HepG2 (cell line): ENCODE results near the gene LSM3. TPM values are rescaled to one million over a fixed set of nuclear protein-coding genes. Genes with fewer than 3 reads are reported as not detected.

ENCODE experiments used
- ATAC-seq: fragments of 200-7000 bp; cut with Tn5 transposase; 3 replicates; pipeline ENCODE4 v1.9.1; 2020; ENCODE audit warnings: mild to moderate bottlenecking, moderate library complexity
- BruUV-seq: library from RNA; stranded (reverse); fragments of 400-500 nt; replicated peaks from 2 replicates; lab custom pipeline; 2021; lab: Mats Ljungman, UMichigan
- CTCF ChIA-PET: fragments of 300-600 bp; formaldehyde crosslinking; extraction: SDS; loops from one replicate; lab custom pipeline; 2021; ENCODE audit warnings: low total read pairs, inconsistent platforms, low intra/inter-chr PET ratio; lab: Yijun Ruan, JAX
- POLR2A ChIA-PET: fragments of 350-600 bp; sonication (Branson Sonifier 250); formaldehyde crosslinking; loops from one replicate; lab custom pipeline; 2020; ENCODE audit warnings: antibody characterized with exemption, inconsistent platforms; lab: Yijun Ruan, JAX
- DNase-seq: peaks from one replicate; pipeline ENCODE4 v3.0.0-alpha.2; 2015; ENCODE audit warnings: low spot score
- FAIRE-seq: peaks from 3 replicates; lab custom pipeline; 2011; peaks lifted over from hg19 to GRCh38; lab: Jason Lieb, UNC
- H2AFZ ChIP-seq: one replicate; pipeline ENCODE4 v1.6.1; 2011; ENCODE audit warnings: low read length, inconsistent platforms
- H3K27ac ChIP-seq: fragments of 300-600 bp; 3 replicates; pipeline ENCODE4 v1.8.0; 2011; ENCODE audit warnings: mixed run types, mild to moderate bottlenecking, mixed read lengths, low read length, inconsistent platforms; ENCODE audit not compliant: insufficient read depth; ENCODE audit errors: extremely low read length
- H3K27me3 ChIP-seq, 2 experiments: fragments of 200-600 bp in 1 of 2; 2 replicates in 1 of 2; 3 replicates in 1 of 2; pipeline versions ENCODE4 v1.6.0 to v1.8.0; 2011; ENCODE audit warnings: low read length in 2 of 2, mild to moderate bottlenecking in 2 of 2, moderate library complexity in 2 of 2, inconsistent platforms in 1 of 2; ENCODE audit not compliant: insufficient read depth in 2 of 2, control insufficient read depth in 1 of 2
- H3K36me3 ChIP-seq, 2 experiments: fragments of 200-600 bp in 1 of 2; replicated peaks in 1 of 2; 2 replicates in 1 of 2; 3 replicates in 1 of 2; pipeline versions ENCODE4 v1.5.1 to v1.8.0; 2011; ENCODE audit warnings: low read length in 2 of 2, inconsistent platforms in 1 of 2; ENCODE audit not compliant: insufficient read depth in 2 of 2, control insufficient read depth in 1 of 2
- H3K4me1 ChIP-seq: 2 replicates; pipeline ENCODE4 v1.5.1; 2012; ENCODE audit warnings: low read length, inconsistent platforms; ENCODE audit not compliant: insufficient read depth
- H3K4me2 ChIP-seq: 2 replicates; pipeline ENCODE4 v1.6.0; 2011; ENCODE audit warnings: low read depth, low read length, inconsistent platforms
- H3K4me3 ChIP-seq, 3 experiments: fragments of 200-600 bp in 1 of 3; sonication (generic), shearing (Covaris generic) in 1 of 3; replicated peaks in 1 of 3; 2 replicates each; pipeline ENCODE4 v1.5.1; 2011 to 2016; ENCODE audit warnings: low read length in 3 of 3, inconsistent platforms in 2 of 3, low read depth in 2 of 3, mild to moderate bottlenecking in 2 of 3, control low read depth in 1 of 3, mixed read lengths in 1 of 3; ENCODE audit not compliant: insufficient read depth in 1 of 3
- H3K79me2 ChIP-seq: one replicate; pipeline ENCODE4 v1.6.1; 2011; ENCODE audit warnings: low read length, inconsistent platforms; ENCODE audit not compliant: insufficient read depth
- H3K9ac ChIP-seq: 2 replicates; pipeline ENCODE4 v1.6.0; 2011; ENCODE audit warnings: mild to moderate bottlenecking, low read depth, low read length, inconsistent platforms; ENCODE audit not compliant: insufficient read depth
- H3K9me3 ChIP-seq: 2 replicates; pipeline ENCODE4 v1.5.1; 2012; ENCODE audit warnings: mild to moderate bottlenecking, low read length
- H4K20me1 ChIP-seq: 2 replicates; pipeline ENCODE4 v1.6.0; 2011; ENCODE audit warnings: inconsistent platforms, mild to moderate bottlenecking, low read length, moderate library complexity; ENCODE audit not compliant: insufficient read depth
- AHR ChIP-seq: IDR thresholded peaks from 2 replicates; pipeline ENCODE4 v1.6.1; 2018; ENCODE audit warnings: missing genetic modification reagents, missing compliant biosample characterization
- BCLAF1 ChIP-seq: fragments of 450-650 bp; IDR thresholded peaks from 2 replicates; pipeline ENCODE4 v1.6.1; 2017; ENCODE audit warnings: mild to moderate bottlenecking
- FUBP1 ChIP-seq: sonication (generic); formaldehyde crosslinking; IDR thresholded peaks from 2 replicates; pipeline ENCODE4 v1.5.1; 2020; ENCODE audit warnings: missing genetic modification reagents, mild to moderate bottlenecking, borderline replicate concordance
- HIC2 ChIP-seq: sonication (generic); formaldehyde crosslinking; IDR thresholded peaks from 2 replicates; pipeline ENCODE4 v1.9.0; 2022; ENCODE audit warnings: low read depth, missing genetic modification reagents
- HMGA1 ChIP-seq: sonication (generic); formaldehyde crosslinking; conservative IDR thresholded peaks from 2 replicates; pipeline ENCODE4 v1.4.0; 2020; ENCODE audit warnings: missing genetic modification reagents
- MAX ChIP-seq: IDR thresholded peaks from 2 replicates; pipeline ENCODE4 v1.6.1; 2012; ENCODE audit warnings: inconsistent platforms
- MYNN ChIP-seq: sonication (generic); formaldehyde crosslinking; IDR thresholded peaks from 2 replicates; pipeline ENCODE4 v1.4.0; 2020; ENCODE audit warnings: mild to moderate bottlenecking, low read depth, missing genetic modification reagents
- NR2F1 ChIP-seq, 2 experiments: fragments of 450-650 bp in 1 of 2; formaldehyde crosslinking in 1 of 2; IDR thresholded peaks; 2 replicates each; pipeline versions ENCODE4 v1.5.0 to v1.6.1; 2016 to 2020; ENCODE audit warnings: mild to moderate bottlenecking in 1 of 2, missing compliant biosample characterization in 1 of 2, missing genetic modification reagents in 1 of 2, moderate library complexity in 1 of 2
- RBM22 ChIP-seq: fragments of 200-400 bp; formaldehyde crosslinking; optimal IDR thresholded peaks from 2 replicates; pipeline ENCODE3; 2017; ENCODE audit warnings: mild to moderate bottlenecking, low read length, moderate library complexity
- SNAI1 ChIP-seq: sonication (generic); formaldehyde crosslinking; IDR thresholded peaks from 2 replicates; pipeline ENCODE4 v1.5.0; 2020; ENCODE audit warnings: mild to moderate bottlenecking, missing genetic modification reagents, borderline replicate concordance
- TCF7L2 ChIP-seq: IDR thresholded peaks from 2 replicates; pipeline ENCODE4 v1.6.1; 2011; ENCODE audit warnings: mild to moderate bottlenecking, low read depth, low read length, moderate library complexity
- ZNF235 ChIP-seq: sonication (generic); formaldehyde crosslinking; IDR thresholded peaks from 2 replicates; pipeline ENCODE4 v1.8.1; 2023; ENCODE audit warnings: mild to moderate bottlenecking, missing genetic modification reagents, borderline replicate concordance
- ZNF292 ChIP-seq: sonication (generic); formaldehyde crosslinking; IDR thresholded peaks from 2 replicates; pipeline ENCODE4 v1.8.1; 2022; ENCODE audit warnings: mild to moderate bottlenecking, low read depth, missing genetic modification reagents, borderline replicate concordance
- ZNF33B ChIP-seq: sonication (generic); formaldehyde crosslinking; IDR thresholded peaks from 2 replicates; pipeline ENCODE4 v1.5.1; 2020; ENCODE audit warnings: mild to moderate bottlenecking, missing genetic modification reagents
- ZNF34 ChIP-seq: sonication (generic); formaldehyde crosslinking; IDR thresholded peaks from 2 replicates; pipeline ENCODE4 v1.4.0; 2020; ENCODE audit warnings: mild to moderate bottlenecking, missing genetic modification reagents, borderline replicate concordance
- ZNF460 ChIP-seq: sonication (generic); formaldehyde crosslinking; IDR thresholded peaks from 2 replicates; pipeline ENCODE4 v1.5.1; 2020; ENCODE audit warnings: missing genetic modification reagents, mild to moderate bottlenecking, borderline replicate concordance
- ZNF510 ChIP-seq: sonication (generic); formaldehyde crosslinking; IDR thresholded peaks from 2 replicates; pipeline ENCODE4 v1.4.0; 2020; ENCODE audit warnings: low read depth, mild to moderate bottlenecking, missing genetic modification reagents
- ZNF761 ChIP-seq: sonication (generic); formaldehyde crosslinking; conservative IDR thresholded peaks from 2 replicates; pipeline ENCODE4 v1.4.0; 2020; ENCODE audit warnings: mild to moderate bottlenecking, missing genetic modification reagents
- WGBS: methylation state at CpG from one replicate; pipeline ENCODE4 v1.1.6; 2017; ENCODE audit warnings: low lambda C conversion rate; 5-methylcytosine and 5-hydroxymethylcytosine counted together
- in situ Hi-C: cut with HindIII; loops from 2 replicates; pipeline ENCODE4 v1.10.0; 2017; ENCODE audit warnings: low pct_unique_long_range_greater_than_20kb; ENCODE audit not compliant: extremely low pct_ligation_motif_present
- intact Hi-C: fragments of 100-400 bp; cut with micrococcal nuclease; formaldehyde crosslinking; loops from one replicate; pipeline ENCODE4 v1.10.0; 2022; ENCODE audit not compliant: unreplicated experiment
- polyA plus RNA-seq, 8 experiments: library from polyadenylated mRNA; depleted of rRNA in 3 of 8; stranded (reverse) in 7 of 8; unstranded in 1 of 8; fragments of >200 nt; fragmentation: Illumina TruSeq in 4 of 8; extraction: Trizol in 4 of 8; gene quantifications; 2 replicates each; pipeline versions ENCODE4 v1.2.1 to v1.2.3, GENCODE V29; 2011 to 2016; ENCODE audit warnings: low read depth in 4 of 8, missing spikeins in 1 of 8, mixed read lengths in 1 of 8; ENCODE audit not compliant: insufficient read depth in 1 of 8
- total RNA-seq, 5 experiments: library from RNA; depleted of rRNA; stranded (reverse); fragments of >200 nt; fragmentation: Illumina TruSeq; extraction: Trizol; gene quantifications; 2 replicates each; pipeline ENCODE4 v1.2.3, GENCODE V29; 2016; ENCODE audit warnings: low read depth in 1 of 5

The LSM3 gene
- total and polyA plus RNA-seq, 2 of the 13 experiments (the other 11 are each of a cell fraction or from before 2014, with no cell fraction given) = 5.1 to 19.4 TPM

GRCh38 chr3:14245248-14245639 lies 66.6 kb downstream of the LSM3 start (continued):
- TF ChIP-seq HMGA1 (CRISPR knock-in tag) (no peak), AHR (no peak), SNAI1 (CRISPR knock-in tag) (no peak), NR2F1 (CRISPR knock-in tag; IDR thresholded peaks at IDR 0.05) (no peak), ZNF460 (CRISPR knock-in tag) (no peak)

GRCh38 chr3:14245822-14246221 lies 67.2 kb downstream of the LSM3 start:
- Histone ChIP-seq H3K9ac (no peak overlapping the region), H3K27me3 (peaks cover 0 to 3% of the 10 kb centered on the region in 2 experiments; a peak in 3 of 5 replicates), H3K4me3 (no peak overlapping the region), H3K4me2 (no peak overlapping the region; the same call in 1 of the 2 replicates), H3K79me2 (no peaks in the 10 kb centered on the region), H3K4me1 (peaks cover 39% of the 10 kb centered on the region), H4K20me1 (no peaks in the 10 kb centered on the region), H3K27ac (no peak overlapping the region), H3K9me3 (no peaks in the 10 kb centered on the region), H3K36me3 (no peaks in the 10 kb centered on the region), H2AFZ (no peak overlapping the region)
- DNase-seq = no peak
- intact Hi-C loops (no loop called here), in situ Hi-C loops (no loop called here)
- no TSS peak for BruUV-seq
- ChIA-PET CTCF (no interaction called here), POLR2A (no interaction called here)
- no peak for ATAC-seq
- no peak for FAIRE-seq
- WGBS = 17% methylated on average over 2 of the region's 3 CpGs
- TF ChIP-seq FUBP1 = no peak
- TF ChIP-seq TCF7L2 = no peak
- TF ChIP-seq MAX = no peak
- no peak for TF ChIP-seq HIC2 (CRISPR knock-in tag)
- no peak for TF ChIP-seq ZNF292 (CRISPR knock-in tag)
- no peak for TF ChIP-seq ZNF33B (CRISPR knock-in tag)
- TF ChIP-seq ZNF761 = no peak
- no peak for TF ChIP-seq RBM22
- TF ChIP-seq ZNF235 (CRISPR knock-in tag) = no peak
- TF ChIP-seq ZNF510 = no peak
- no peak for TF ChIP-seq NR2F1 (CRISPR knock-in tag; IDR thresholded peaks at IDR 0.05)
- TF ChIP-seq MYNN (CRISPR knock-in tag) = no peak
- TF ChIP-seq ZNF34 (CRISPR knock-in tag) = no peak
- no peak for TF ChIP-seq BCLAF1
